ENCODE measurements around the gene LAGE3. TPM values are rescaled to one million over a fixed set of nuclear protein-coding genes. Genes with fewer than 3 reads are reported as not detected.

The LAGE3 gene
- total RNA-seq, 1 donor from 2014 or later = 18.0 TPM

GRCh38 chrX:154485150-154486051, 6.3 kb upstream of the LAGE3 start:
- H3K9me3 ChIP-seq (replicated peaks) = no peaks in the 10 kb centered on the region
- peaks cover 54% of the 10 kb centered on the region for H3K4me1 ChIP-seq
- H3K4me3 ChIP-seq = peak overlapping the region; percentile 78
- H3K36me3 ChIP-seq = peaks cover 8% of the 10 kb centered on the region
- intact Hi-C loops (cut with micrococcal nuclease) = no loop called here
- no peak for DNase-seq
- no peak for TF ChIP-seq CTCF (IDR thresholded peaks at IDR 0.05; ENCODE audit: borderline replicate concordance)
- no peaks in the 10 kb centered on the region for H3K27me3 ChIP-seq (ENCODE audit: low read depth)
- H3K27ac ChIP-seq (replicated peaks) = peak overlapping the region; percentile 96

- Histone ChIP-seq H3K9me3 (replicated peaks) (no peaks in the 10 kb centered on the region), H3K4me1 (peaks cover 47% of the 10 kb centered on the region), H3K4me3 (peak overlapping the region; percentile 78), H3K27me3 (ENCODE audit: low read depth) (no peaks in the 10 kb centered on the region), H3K36me3 (peaks cover 8% of the 10 kb centered on the region), H3K27ac (replicated peaks) (peak overlapping the region; percentile 96)
- intact Hi-C loops (cut with micrococcal nuclease) = no loop called here
- DNase-seq = no peak
- TF ChIP-seq CTCF (IDR thresholded peaks at IDR 0.05; ENCODE audit: borderline replicate concordance) = no peak
Observed at GRCh38 chrX:154484255-154485149, 5.4 kb upstream of the LAGE3 start.

- H3K4me1 ChIP-seq = peaks cover 38% of the 10 kb centered on the region
- intact Hi-C loops (cut with micrococcal nuclease) = no loop called here
- no peaks in the 10 kb centered on the region for H3K27me3 ChIP-seq (ENCODE audit: low read depth)
- H3K36me3 ChIP-seq = peaks cover 8% of the 10 kb centered on the region
- H3K4me3 ChIP-seq = no peak overlapping the region
- H3K9me3 ChIP-seq (replicated peaks) = no peaks in the 10 kb centered on the region
- DNase-seq = no peak
- H3K27ac ChIP-seq (replicated peaks) = no peak overlapping the region
- TF ChIP-seq CTCF (IDR thresholded peaks at IDR 0.05; ENCODE audit: borderline replicate concordance) = no peak
Observed at GRCh38 chrX:154483325-154483724, 4.2 kb upstream of the LAGE3 start.

GRCh38 chrX:154482786-154483185, 3.7 kb upstream of the LAGE3 start:
- no peak overlapping the region for H3K4me3 ChIP-seq
- peaks cover 8% of the 10 kb centered on the region for H3K36me3 ChIP-seq
- intact Hi-C loops (cut with micrococcal nuclease) = no loop called here
- no peak for TF ChIP-seq CTCF (IDR thresholded peaks at IDR 0.05; ENCODE audit: borderline replicate concordance)
- no peaks in the 10 kb centered on the region for H3K27me3 ChIP-seq (ENCODE audit: low read depth)
- no peaks in the 10 kb centered on the region for H3K9me3 ChIP-seq (replicated peaks)
- H3K4me1 ChIP-seq = peaks cover 43% of the 10 kb centered on the region
- no peak overlapping the region for H3K27ac ChIP-seq (replicated peaks)
- no peak for DNase-seq

- intact Hi-C loops (cut with micrococcal nuclease) = no loop called here
Observed at GRCh38 chrX:154481911-154482601, 3.0 kb upstream of the LAGE3 start.

More at GRCh38 chrX:154481911-154482601, 3.0 kb upstream of the LAGE3 start:
- no peak overlapping the region for H3K4me3 ChIP-seq
- H3K9me3 ChIP-seq (replicated peaks) = no peaks in the 10 kb centered on the region
- no peak overlapping the region for H3K27ac ChIP-seq (replicated peaks)
- H3K27me3 ChIP-seq (ENCODE audit: low read depth) = no peaks in the 10 kb centered on the region
- H3K36me3 ChIP-seq = peaks cover 8% of the 10 kb centered on the region
- TF ChIP-seq CTCF (IDR thresholded peaks at IDR 0.05; ENCODE audit: borderline replicate concordance) = no peak
- peaks cover 38% of the 10 kb centered on the region for H3K4me1 ChIP-seq
- no peak for DNase-seq

Data from left ventricle myocardium inferior (tissue), 1 donor.